Mucosa of stomach (tissue), 1 donor: ENCODE data around the gene PPIL4.
"Not testable (repeated sequence)": the region's sequence is repeated elsewhere in the genome, so short reads cannot be mapped to it uniquely, and the experiment has no call there.

Experiments used
- H3K27me3 ChIP-seq: one replicate; pipeline ENCODE4 v1.7.0; 2013; ENCODE audit warnings: mild to moderate bottlenecking, low read length; ENCODE audit not compliant: control insufficient read depth, insufficient read depth
- H3K36me3 ChIP-seq: one replicate; pipeline ENCODE4 v1.7.0; 2013; ENCODE audit warnings: low read length; ENCODE audit not compliant: control insufficient read depth, insufficient read depth
- H3K4me1 ChIP-seq: one replicate; pipeline ENCODE4 v1.7.0; 2013; ENCODE audit warnings: mild to moderate bottlenecking, low read length; ENCODE audit not compliant: control insufficient read depth, insufficient read depth
- H3K4me3 ChIP-seq: one replicate; pipeline ENCODE4 v1.7.0; 2013; ENCODE audit warnings: low read length
- H3K9ac ChIP-seq: one replicate; pipeline ENCODE4 v1.7.0; 2013; ENCODE audit warnings: mild to moderate bottlenecking, low read length, moderate library complexity
- H3K9me3 ChIP-seq: one replicate; pipeline ENCODE4 v1.7.0; 2013; ENCODE audit warnings: mild to moderate bottlenecking, low read length, moderate library complexity; ENCODE audit not compliant: control insufficient read depth
- donor health status: Pancreatic carcinoma.

Gene PPIL4

GRCh38 chr6:149463781-149464180, 82.1 kb downstream of the PPIL4 start:
- no peak overlapping the region for H3K9ac ChIP-seq
- peaks cover 21% of the 10 kb centered on the region for H3K4me1 ChIP-seq
- H3K27me3 ChIP-seq, result no peaks in the 10 kb centered on the region
- no peaks in the 10 kb centered on the region for H3K9me3 ChIP-seq
- H3K4me3 ChIP-seq, result no peak overlapping the region
- no peaks in the 10 kb centered on the region for H3K36me3 ChIP-seq

GRCh38 chr6:149462712-149463111, 83.1 kb downstream of the PPIL4 start:
- H3K9ac ChIP-seq, H3K9me3 ChIP-seq, H3K4me3 ChIP-seq, H3K27me3 ChIP-seq, H3K36me3 ChIP-seq: not testable (repeated sequence)
- peaks cover 21% of the 10 kb centered on the region for H3K4me1 ChIP-seq

- Histone ChIP-seq H3K27me3 (no peaks in the 10 kb centered on the region), H3K9me3 (no peaks in the 10 kb centered on the region), H3K4me3 (no peak overlapping the region), H3K36me3 (no peaks in the 10 kb centered on the region), H3K4me1 (peaks cover 21% of the 10 kb centered on the region), H3K9ac (no peak overlapping the region)
Measured at GRCh38 chr6:149461670-149462069, 84.2 kb downstream of the PPIL4 start.

GRCh38 chr6:149460249-149460648, 85.6 kb downstream of the PPIL4 start:
- not testable (repeated sequence) for H3K9ac ChIP-seq, H3K4me3 ChIP-seq, H3K9me3 ChIP-seq, H3K27me3 ChIP-seq, H3K36me3 ChIP-seq
- H3K4me1 ChIP-seq, result peaks cover 21% of the 10 kb centered on the region

- peaks cover 24% of the 10 kb centered on the region for H3K4me1 ChIP-seq
- no peak overlapping the region for H3K4me3 ChIP-seq
- H3K27me3 ChIP-seq, result no peaks in the 10 kb centered on the region
- no peak overlapping the region for H3K9ac ChIP-seq
- H3K36me3 ChIP-seq, result no peaks in the 10 kb centered on the region
- no peaks in the 10 kb centered on the region for H3K9me3 ChIP-seq
Measured at GRCh38 chr6:149459761-149460160, 86.1 kb downstream of the PPIL4 start.

- peaks cover 26% of the 10 kb centered on the region for H3K4me1 ChIP-seq
- H3K9me3 ChIP-seq, result no peaks in the 10 kb centered on the region
- no peak overlapping the region for H3K4me3 ChIP-seq
- peaks cover 5% of the 10 kb centered on the region for H3K27me3 ChIP-seq
- H3K9ac ChIP-seq, result no peak overlapping the region
- H3K36me3 ChIP-seq, result no peaks in the 10 kb centered on the region
Measured at GRCh38 chr6:149458806-149459205, 87.0 kb downstream of the PPIL4 start.

- Histone ChIP-seq H3K9me3 (no peaks in the 10 kb centered on the region), H3K9ac (no peak overlapping the region), H3K4me1 (peaks cover 31% of the 10 kb centered on the region), H3K4me3 (no peak overlapping the region), H3K27me3 (peaks cover 5% of the 10 kb centered on the region), H3K36me3 (no peaks in the 10 kb centered on the region)
Measured at GRCh38 chr6:149458196-149458595, 87.6 kb downstream of the PPIL4 start.

GRCh38 chr6:149457316-149457884, 88.4 kb downstream of the PPIL4 start:
- peaks cover 5% of the 10 kb centered on the region for H3K27me3 ChIP-seq
- no peak overlapping the region for H3K9ac ChIP-seq
- H3K36me3 ChIP-seq, result no peaks in the 10 kb centered on the region

GRCh38 chr6:149456311-149457021, 89.4 kb downstream of the PPIL4 start:
- Histone ChIP-seq H3K4me1 (peaks cover 31% of the 10 kb centered on the region), H3K36me3 (no peaks in the 10 kb centered on the region), H3K27me3 (peaks cover 5% of the 10 kb centered on the region), H3K9ac (no peak overlapping the region), H3K4me3 (no peak overlapping the region), H3K9me3 (no peaks in the 10 kb centered on the region)

More at GRCh38 chr6:149457316-149457884, 88.4 kb downstream of the PPIL4 start:
- Histone ChIP-seq H3K4me1 (peaks cover 31% of the 10 kb centered on the region), H3K9me3 (no peaks in the 10 kb centered on the region), H3K4me3 (no peak overlapping the region)

GRCh38 chr6:149455031-149455732, 90.7 kb downstream of the PPIL4 start:
- Histone ChIP-seq H3K4me3 (no peak overlapping the region), H3K9me3 (no peaks in the 10 kb centered on the region), H3K36me3 (no peaks in the 10 kb centered on the region), H3K4me1 (peaks cover 40% of the 10 kb centered on the region), H3K9ac (peak overlapping the region; percentile 32), H3K27me3 (peaks cover 5% of the 10 kb centered on the region)
